Ramos (cell line): ENCODE data around the gene RBM45.
"Not testable (repeated sequence)": the region's sequence is repeated elsewhere in the genome, so short reads cannot be mapped to it uniquely, and the experiment has no call there.

Experiments
- in situ Hi-C: fragments of 300-500 bp; cut with MboI; formaldehyde crosslinking; loops from one replicate; pipeline ENCODE4 v1.14.3; 2022; ENCODE audit warnings: low sequenced_read_pairs; ENCODE audit not compliant: unreplicated experiment

The RBM45 gene, protein sequence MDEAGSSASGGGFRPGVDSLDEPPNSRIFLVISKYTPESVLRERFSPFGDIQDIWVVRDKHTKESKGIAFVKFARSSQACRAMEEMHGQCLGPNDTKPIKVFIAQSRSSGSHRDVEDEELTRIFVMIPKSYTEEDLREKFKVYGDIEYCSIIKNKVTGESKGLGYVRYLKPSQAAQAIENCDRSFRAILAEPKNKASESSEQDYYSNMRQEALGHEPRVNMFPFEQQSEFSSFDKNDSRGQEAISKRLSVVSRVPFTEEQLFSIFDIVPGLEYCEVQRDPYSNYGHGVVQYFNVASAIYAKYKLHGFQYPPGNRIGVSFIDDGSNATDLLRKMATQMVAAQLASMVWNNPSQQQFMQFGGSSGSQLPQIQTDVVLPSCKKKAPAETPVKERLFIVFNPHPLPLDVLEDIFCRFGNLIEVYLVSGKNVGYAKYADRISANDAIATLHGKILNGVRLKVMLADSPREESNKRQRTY

DNA sequence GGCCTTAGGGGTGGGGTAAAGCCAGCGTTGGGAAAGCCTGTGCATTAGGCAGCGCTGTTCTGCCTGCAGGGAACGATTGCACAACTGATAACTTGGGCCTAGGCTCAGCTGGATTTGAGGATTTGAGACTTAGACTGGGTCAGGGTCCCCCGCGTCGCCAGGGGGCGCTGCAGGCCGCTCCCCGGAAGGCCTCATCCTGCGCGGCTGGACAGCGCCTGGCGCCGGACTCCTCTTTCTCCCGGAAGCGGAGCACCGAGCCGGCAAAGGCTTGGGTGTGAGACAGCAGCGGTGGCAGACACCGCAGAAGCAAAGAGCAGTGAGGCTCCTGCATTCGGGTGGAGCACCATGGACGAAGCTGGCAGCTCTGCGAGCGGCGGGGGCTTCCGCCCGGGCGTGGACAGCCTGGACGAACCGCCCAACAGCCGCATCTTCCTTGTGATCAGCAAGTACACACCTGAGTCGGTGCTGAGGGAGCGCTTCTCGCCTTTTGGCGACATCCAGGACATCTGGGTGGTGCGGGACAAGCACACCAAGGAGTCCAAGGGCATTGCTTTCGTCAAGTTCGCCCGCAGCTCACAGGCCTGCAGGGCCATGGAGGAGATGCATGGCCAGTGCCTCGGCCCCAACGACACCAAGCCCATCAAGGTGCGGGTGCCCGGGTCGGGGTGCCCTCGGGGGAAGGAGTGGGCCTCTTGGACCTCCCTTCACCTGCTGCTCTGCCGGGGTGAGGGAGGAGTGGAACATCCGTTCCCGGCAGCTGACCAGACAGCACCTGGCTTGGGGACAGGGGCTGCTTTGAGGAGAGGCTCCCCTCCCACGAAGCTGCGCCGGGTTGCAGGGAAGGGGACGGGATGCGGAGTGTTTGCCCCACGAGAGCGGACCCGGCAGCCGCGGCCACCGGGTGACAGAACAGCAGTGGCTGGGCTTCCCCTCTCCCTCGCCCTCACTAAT lies at the start of gene RBM45:
Gene RBM45, plus strand, starts transcription at position 236 of the 951 bp plus-strand sequence. Its CDS starts 110 bp downstream, at position 346.
- in situ Hi-C loops = loop anchor here (25.0 kb wide), 1 partner anchor 300 kb away; no protein-coding TSS in a partner anchor

DNA sequence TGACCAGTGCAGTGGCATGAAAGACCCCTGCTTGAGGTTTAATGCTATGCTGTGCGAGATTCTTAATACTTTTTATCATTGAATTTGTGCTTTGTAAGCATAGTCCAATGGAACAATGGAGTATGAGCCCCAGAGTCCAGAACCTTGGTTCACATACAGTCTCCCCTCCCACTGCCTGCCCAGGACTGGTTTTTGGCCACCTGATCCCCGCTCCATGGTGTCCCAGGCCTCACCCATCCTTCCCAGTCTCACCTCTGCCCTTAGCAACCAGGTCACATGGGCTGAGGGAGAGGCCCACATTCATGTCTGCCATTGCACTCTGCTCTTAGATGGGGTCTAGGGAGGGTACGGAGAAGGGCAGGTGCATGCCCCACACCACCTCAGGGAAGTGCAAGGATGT lies 45.9 kb upstream of the RBM45 start:
- in situ Hi-C loops = no loop called here

DNA sequence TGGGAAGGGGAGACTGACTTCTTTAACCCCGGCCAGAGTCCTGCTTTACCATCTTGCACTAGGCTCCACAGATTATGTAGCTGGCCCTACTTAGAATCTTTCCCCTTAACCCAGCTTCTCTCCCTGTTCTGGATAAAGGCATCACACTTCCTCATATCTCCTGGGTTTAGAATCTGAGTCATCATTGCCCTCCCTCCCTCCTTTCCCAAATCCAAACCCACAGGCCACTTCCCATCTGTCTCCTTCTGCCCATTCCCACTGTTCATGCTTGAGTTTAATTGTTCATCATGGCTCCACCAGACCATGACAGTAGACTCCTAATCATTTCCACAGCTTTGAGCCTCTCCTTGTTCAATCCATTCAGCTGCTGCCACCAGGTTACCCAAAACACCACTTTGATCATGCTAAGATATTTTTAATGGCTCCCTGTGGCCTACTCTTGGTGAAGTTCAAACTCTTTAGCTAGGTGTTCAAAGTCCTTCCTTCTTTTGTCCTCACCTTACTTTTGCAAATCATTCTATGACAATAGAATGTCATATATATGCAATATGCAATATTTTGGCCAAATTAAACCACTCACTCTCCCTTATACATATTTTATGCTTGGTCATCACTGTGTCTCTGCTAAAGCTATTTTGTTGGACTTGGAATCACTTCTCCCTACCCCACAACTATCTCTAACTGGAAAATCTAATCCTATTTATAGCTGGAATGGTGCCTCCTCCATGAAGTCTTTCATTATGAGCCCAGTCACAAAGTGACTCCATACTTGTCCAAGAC lies 45.2 kb upstream of the RBM45 start:
- in situ Hi-C loops = no loop called here

DNA sequence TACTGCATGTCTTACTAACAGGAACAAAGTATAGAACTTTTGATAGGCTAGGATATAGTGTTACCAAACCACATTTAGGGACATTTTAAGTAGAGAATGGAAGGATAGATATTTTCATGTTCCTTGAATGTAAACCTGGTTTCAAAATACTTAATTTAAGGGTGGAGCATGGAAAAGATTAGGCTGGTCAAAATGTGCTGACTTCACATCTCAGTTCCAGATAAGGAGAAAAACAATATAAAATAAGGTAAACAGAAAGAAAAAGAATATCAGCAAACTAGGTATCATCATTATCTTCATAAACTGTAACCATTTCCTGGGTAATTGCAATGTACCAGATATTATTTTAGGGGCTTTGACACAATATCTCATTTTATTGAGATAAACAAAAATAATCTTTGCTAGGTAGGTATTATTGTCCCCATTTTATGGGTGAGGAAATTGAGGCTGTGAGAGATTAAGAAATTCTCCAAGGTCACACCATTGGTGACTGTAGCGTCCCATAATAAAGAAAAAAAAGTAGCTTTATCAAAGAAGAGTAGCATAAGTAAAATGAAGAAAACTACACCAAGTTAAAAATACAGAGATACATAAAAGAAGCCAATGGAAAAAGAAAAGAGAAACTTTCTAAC lies 43.3 kb upstream of the RBM45 start:
- in situ Hi-C loops = no loop called here

DNA sequence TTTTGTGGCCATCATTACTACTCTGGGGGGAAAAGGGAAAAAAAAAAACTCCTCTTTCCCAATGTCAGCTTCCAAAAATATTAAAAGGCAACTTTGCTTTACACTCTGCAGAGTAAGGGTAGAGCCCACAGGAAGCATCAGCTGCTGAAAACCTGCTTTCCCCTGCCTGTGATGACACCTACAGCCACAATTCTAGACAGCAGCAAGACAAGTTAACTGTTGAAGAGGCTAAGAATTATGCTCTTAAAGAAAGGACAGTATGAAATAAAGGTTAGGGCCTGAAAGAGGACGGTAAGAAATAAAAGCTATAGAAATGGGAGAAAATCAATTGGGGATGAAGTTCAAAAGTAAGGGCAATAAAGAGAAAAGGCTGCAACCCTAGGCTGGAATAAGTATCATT lies 42.7 kb upstream of the RBM45 start:
- in situ Hi-C loops = no loop called here

DNA sequence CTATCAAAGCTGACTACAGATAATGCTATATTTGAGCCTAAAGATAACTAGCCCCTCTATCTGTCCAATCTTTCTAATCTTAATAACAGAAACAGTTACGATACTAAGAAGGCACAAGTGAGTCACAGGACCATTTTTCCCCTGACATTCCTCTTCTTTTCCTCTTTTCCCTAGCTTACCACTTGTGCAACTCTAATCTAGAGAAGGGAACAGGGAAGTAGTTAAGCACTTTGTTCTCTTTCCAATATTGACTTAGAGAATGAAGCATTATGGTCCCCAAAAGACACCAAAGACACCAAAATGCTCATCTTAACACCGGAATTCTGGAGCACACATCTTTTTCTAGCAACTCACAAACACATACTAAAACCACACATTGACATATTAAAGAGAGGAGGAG lies 41.4 kb upstream of the RBM45 start:
- in situ Hi-C loops = no loop called here

DNA sequence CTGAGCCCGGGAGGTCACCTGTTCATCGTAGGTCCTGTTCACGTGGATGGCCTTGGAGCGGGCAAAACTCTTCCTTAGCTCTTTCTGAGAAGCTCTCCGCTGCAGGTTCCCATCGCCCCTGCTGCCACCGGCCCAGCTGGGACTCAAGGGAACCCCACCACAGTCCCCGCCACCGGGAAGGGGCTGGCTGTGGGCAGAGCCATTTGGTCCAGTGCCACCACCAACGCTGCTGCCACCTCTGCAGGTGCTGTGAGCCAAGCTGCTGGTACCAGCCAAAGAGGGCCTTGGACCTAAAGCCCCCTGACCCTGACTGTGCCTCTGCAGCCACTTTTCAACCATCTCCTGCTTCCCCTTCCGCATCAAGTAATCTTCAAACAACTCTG lies 40.2 kb upstream of the RBM45 start:
- in situ Hi-C loops = no loop called here

DNA sequence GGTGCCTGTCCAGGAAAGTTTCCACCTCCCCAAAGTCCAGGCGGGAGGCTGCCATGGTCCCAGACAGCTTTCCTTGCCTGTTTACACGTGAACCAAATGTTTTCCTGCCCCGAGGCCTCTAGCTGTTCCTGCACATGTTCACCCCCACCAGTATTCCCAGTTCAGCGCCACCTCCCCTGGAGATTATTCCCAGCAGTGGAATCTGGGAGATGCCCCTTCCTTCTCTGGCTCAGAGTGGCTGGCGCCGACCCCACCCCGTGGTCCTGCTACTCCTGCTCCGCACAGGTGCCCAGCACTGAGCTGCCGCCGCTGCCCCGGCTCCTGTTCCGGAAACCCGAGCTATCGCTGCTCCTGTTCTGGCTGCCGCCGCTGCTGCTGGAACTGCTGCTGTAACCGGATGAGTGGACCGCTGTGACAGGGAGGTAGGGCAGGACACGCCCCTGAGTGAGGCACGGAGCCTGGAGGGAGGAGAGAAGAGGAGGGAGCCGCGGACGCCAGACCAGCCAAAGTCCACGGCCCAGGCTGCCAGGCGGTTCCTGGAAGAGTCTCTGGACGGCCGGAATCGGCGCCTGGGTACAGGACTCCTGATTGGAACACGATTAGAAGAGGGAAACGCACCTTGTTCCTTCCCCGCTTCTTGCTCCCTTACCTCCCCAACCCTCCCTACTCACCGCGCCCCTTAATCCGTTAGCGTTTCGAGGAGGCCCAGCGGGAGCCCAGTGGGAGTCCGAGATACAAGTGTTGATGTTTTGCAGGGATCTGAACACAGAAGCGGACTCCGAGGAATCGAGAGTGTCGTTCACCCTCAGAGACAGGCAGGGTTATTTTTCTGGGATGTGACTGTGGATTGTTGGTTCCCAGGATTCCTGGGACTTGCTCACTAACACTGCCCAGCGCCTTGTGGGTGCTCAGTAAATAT lies 39.6 kb upstream of the RBM45 start, which contains the start of gene PDE11A:
Gene PDE11A, minus strand, starts transcription at position 395 of the 919 bp plus-strand sequence. Its CDS starts 340 bp downstream, at position 55.
- in situ Hi-C loops = no loop called here

DNA sequence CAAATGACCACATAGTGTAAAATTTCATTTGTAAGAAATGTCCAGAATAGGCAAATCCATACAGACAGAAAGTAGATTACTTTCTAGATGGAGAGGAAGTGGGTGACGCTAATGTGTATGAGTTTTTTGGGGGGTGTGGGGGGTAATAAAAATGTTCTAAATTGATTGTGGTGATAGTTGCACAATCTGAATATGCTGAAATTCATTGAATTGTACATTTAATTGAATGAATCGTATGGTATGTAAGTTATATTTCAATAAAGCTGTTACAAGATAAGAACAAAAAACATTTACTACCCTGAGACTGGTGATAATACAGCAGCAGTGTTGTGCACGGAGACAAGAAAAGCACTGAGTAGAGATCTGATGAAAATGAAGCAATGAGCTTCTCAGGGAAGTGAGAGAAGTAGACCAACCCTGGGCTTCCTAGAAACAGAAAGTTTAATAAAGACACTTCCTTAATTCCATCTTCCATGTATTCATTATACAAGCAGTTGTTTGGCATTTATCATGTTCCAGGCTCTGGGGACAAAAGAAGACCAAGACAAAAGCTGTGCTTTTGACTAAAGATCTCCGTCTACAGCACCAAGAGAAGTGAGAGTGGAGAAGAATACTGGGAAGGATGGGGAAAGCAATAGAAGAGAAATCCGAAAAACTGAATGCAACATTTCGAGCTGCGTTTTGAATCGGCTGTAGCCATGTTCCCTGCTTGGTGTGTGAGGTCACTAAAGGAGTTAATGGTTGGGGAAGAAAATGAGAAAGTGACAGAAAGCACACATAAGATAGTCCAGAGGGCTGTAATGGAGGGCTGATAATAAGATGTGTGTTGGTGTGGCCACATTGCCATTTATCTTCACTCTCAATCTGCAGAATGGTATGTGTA lies 37.9 kb upstream of the RBM45 start:
- in situ Hi-C loops = no loop called here

DNA sequence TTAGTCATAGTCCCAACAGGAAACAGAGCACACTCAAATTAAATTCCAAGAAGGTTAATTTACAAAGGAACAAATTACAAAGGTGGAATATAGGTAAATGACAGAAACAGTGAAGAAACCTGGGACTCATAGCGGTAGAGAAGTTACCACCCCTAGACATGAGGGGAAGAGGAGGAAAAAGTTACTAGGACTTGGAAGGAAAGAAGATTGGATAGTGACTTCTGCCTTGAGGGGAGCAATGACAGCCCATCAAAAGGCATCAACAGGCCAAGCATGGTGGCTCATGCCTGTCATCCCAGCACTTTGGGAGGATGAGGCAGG lies 37.3 kb upstream of the RBM45 start:
- in situ Hi-C loops = no loop called here

DNA sequence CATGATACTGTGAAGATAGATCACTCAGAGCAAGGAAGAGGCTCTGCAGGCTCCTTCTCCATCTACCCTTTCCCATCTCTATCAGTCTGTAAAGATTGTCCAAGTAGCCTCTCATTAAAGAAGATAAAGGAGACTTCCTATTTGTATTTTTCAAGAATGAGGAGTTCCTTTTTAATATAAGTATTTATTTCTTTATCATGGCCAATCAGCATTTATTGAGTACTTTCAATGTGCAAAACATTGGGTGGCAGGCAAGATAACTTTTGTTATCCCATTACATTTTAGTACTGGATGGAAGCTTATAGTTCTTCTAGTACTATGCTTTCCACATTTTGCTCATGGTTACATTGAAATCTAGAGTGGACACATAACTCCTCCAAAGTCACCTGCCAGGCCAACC lies 36.1 kb upstream of the RBM45 start:
- in situ Hi-C loops = no loop called here

DNA sequence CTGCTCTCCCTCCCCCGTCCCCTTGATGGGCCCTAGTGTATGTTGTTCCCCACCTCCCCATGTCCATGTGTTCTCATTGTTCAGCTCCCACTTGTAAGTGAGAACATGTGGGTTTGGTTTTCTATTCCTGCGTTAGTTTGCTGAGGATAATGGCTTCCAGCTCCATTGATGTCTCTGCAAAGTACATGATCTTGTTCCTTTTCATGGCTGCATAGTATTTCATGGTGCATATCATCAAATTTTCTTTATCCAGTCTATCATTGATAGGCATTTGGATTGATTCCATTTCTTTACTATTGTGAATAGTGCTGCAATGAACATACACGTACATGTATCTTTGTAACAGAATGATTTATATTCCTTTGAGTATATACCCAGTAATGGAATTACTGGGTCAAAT lies 33.0 kb upstream of the RBM45 start:
- in situ Hi-C loops = not testable (repeated sequence)

DNA sequence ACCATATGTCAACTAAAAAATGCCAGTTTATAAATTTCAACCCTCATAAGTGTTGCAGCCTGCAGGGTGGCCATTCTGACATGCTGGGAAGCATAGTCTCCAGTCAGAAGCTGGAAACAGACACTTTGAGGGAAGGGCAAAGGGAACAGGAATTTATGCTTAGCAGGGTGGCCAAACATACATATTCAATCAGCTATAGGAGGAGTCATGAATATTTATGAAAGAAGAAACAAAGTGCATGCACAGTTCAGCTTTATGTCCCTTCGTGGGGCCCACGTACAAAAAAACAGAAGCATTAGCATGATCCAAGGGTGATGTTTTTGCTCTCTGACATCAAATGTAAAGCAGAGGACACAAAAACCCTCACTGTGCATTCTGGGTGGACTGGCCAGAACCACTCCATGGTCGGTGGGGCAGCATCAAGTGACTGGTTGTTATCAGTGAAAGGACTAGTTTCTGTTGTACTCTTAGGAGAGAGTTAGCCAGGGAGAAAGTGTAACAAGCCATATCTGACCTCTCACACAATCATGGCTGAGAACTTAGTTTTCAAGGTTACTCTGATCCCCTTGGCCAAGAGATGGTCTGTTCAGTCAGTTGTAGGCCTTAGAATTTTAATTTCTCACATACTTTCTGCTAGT lies 29.7 kb upstream of the RBM45 start:
- in situ Hi-C loops = no loop called here

DNA sequence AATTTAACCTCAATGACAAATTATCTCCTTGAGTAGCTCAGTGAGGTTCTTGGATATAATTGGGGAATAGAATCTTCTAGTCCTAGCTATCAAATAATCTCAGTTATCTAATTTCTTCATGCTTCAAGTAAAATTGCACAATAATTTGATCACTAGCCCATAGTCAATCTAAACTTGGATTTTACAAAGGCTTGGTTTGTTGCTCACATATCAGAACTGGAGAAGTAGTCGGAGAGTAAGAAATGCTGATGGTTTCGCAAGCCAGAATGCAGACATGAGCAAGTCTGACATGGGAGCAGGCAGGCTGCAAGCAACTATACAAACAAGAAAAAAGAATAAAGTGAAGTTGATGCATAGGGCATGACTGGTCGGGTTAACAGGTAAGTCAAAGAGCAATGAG lies 28.0 kb upstream of the RBM45 start:
- in situ Hi-C loops = no loop called here

DNA sequence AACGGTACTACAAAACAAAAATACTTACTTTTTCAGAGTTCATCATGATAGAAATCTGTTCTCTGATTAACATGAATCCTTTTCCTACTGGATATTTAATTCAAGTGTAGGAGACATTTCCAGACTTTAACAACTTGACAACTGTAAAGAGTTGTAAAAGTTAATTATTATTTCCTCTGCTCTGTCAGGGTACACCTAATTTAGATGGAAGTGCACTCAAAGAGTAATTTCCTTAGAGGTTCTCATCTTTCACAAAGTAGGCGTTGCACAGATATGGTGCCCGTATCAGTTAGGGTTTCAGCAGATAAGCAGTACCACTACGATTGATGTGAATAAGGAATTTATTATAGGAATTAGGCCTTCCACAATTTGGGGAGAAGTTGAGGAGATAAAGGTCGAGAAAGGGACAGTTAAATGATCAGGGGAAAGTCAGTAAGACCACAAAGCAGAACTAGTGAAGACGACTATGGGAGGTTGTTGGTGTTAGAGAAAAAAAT lies 23.4 kb upstream of the RBM45 start:
- in situ Hi-C loops = no loop called here

DNA sequence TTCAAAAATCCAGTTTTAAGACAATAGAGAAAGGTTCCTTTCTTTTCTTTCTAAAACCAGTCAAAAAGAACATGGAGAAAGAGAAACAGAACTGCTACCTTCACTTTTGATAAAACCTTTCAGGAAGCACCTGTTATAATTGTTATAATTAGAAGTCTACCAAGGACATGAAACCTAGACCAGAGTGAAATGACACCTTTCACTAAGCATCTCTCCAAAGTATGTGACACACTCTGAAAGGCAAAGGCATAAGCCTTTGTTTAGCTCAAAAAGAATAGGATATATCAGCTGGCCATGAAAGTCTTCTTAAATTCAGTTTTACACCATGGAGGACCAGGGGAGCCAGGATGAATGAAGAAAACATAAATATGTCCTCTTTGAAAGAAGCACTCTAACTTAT lies 18.8 kb upstream of the RBM45 start:
- in situ Hi-C loops = no loop called here
